Measurements from ENCODE around the gene CMTM7.

CMTM7 gene

DNA sequence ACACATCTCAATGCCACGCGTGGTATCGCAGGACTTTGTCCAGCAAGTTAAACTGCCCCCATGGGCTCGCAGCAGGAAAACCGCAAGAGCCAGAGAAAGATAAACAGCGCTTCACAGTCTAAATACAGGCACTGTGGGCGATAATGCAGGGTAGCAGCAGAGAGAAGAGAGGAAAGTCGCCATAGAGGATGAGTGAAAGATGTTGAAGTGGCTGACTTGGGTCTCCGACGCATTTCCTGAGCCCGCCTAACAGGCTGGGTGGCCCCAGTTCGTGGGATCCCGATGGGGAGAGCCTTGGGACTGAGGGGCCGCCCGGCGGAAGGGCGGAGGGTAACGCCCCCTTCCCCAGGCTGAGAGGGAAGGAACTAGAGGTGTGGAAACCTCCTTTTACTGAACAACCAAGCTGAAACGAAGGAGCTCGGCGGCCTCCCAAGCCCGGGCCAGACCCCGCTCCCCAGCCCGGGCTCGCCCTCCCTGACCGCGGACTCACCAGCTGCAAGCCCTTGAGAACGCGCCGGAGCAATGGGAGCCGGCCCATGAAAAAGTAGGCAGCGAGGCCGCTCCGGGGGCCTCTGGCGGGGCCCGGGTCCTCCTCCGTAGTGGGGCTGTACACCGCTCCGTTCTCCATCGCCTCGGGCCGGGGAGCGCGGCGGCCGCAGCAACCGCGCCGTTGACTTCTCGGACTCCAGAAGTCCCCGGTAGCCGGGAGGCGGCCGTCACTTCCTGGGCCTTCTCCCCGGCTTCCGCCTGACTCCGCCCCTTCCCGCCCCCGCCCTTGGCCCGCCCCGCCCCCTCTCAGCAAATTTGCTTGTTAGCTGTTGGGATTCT is 110.7 kb downstream of the CMTM7 start, which contains the start of gene CMTM6 (continued):
- TF ChIP-seq, protein P1, sequence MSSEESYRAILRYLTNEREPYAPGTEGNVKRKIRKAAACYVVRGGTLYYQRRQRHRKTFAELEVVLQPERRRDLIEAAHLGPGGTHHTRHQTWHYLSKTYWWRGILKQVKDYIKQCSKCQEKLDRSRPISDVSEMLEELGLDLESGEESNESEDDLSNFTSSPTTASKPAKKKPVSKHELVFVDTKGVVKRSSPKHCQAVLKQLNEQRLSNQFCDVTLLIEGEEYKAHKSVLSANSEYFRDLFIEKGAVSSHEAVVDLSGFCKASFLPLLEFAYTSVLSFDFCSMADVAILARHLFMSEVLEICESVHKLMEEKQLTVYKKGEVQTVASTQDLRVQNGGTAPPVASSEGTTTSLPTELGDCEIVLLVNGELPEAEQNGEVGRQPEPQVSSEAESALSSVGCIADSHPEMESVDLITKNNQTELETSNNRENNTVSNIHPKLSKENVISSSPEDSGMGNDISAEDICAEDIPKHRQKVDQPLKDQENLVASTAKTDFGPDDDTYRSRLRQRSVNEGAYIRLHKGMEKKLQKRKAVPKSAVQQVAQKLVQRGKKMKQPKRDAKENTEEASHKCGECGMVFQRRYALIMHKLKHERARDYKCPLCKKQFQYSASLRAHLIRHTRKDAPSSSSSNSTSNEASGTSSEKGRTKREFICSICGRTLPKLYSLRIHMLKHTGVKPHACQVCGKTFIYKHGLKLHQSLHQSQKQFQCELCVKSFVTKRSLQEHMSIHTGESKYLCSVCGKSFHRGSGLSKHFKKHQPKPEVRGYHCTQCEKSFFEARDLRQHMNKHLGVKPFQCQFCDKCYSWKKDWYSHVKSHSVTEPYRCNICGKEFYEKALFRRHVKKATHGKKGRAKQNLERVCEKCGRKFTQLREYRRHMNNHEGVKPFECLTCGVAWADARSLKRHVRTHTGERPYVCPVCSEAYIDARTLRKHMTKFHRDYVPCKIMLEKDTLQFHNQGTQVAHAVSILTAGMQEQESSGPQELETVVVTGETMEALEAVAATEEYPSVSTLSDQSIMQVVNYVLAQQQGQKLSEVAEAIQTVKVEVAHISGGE (tag by site-specific recombination; conservative IDR thresholded peaks at IDR 0.05; ENCODE audit: low read depth), result peak; percentile 32
- TF ChIP-seq KLF16 (tag by site-specific recombination; IDR thresholded peaks at IDR 0.05) (0 out of 2 replicates have a peak, but pooled peaks have one; percentile 47), ZNF10 (tag by site-specific recombination; IDR thresholded peaks at IDR 0.05) (no peak; the same call in 1 of the 2 replicates), ZNF561 (tag by site-specific recombination; IDR thresholded peaks at IDR 0.05; ENCODE audit: borderline replicate concordance) (0 out of 2 replicates have a peak, but pooled peaks have one; percentile 22), ZNF707 (tag by site-specific recombination; IDR thresholded peaks at IDR 0.05) (no peak), KLF1 (tag by site-specific recombination; IDR thresholded peaks at IDR 0.05) (no peak; the same call in 1 of the 2 replicates), ZNF2 (tag by site-specific recombination; IDR thresholded peaks at IDR 0.05) (0 out of 2 replicates have a peak, but pooled peaks have one; percentile 11), ZNF114 (tag by site-specific recombination; IDR thresholded peaks at IDR 0.05) (no peak), ZNF792 (tag by site-specific recombination; IDR thresholded peaks at IDR 0.05) (no peak), ZNF184 (tag by site-specific recombination; IDR thresholded peaks at IDR 0.05) (no peak), ZNF626 (tag by site-specific recombination; IDR thresholded peaks at IDR 0.05) (no peak), ZNF311 (tag by site-specific recombination; IDR thresholded peaks at IDR 0.05; ENCODE audit: borderline replicate concordance) (no peak), KLF9 (tag by site-specific recombination; IDR thresholded peaks at IDR 0.05; ENCODE audit: low read depth) (peak; percentile 66), HOXC10 (CRISPR knock-in tag; IDR thresholded peaks at IDR 0.05) (no peak), ZNF629 (tag by site-specific recombination; IDR thresholded peaks at IDR 0.05) (0 out of 2 replicates have a peak, but pooled peaks have one; percentile 31), ZNF510 (tag by site-specific recombination; IDR thresholded peaks at IDR 0.05; ENCODE audit: insufficient replicate concordance) (no peak), ZNF221 (tag by site-specific recombination; IDR thresholded peaks at IDR 0.05; ENCODE audit: borderline replicate concordance) (no peak)
- TF ChIP-seq, protein P2, sequence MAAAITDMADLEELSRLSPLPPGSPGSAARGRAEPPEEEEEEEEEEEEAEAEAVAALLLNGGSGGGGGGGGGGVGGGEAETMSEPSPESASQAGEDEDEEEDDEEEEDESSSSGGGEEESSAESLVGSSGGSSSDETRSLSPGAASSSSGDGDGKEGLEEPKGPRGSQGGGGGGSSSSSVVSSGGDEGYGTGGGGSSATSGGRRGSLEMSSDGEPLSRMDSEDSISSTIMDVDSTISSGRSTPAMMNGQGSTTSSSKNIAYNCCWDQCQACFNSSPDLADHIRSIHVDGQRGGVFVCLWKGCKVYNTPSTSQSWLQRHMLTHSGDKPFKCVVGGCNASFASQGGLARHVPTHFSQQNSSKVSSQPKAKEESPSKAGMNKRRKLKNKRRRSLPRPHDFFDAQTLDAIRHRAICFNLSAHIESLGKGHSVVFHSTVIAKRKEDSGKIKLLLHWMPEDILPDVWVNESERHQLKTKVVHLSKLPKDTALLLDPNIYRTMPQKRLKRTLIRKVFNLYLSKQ (tag by site-specific recombination; IDR thresholded peaks at IDR 0.05; ENCODE audit: borderline replicate concordance), result no peak
- TF ChIP-seq, protein P3, sequence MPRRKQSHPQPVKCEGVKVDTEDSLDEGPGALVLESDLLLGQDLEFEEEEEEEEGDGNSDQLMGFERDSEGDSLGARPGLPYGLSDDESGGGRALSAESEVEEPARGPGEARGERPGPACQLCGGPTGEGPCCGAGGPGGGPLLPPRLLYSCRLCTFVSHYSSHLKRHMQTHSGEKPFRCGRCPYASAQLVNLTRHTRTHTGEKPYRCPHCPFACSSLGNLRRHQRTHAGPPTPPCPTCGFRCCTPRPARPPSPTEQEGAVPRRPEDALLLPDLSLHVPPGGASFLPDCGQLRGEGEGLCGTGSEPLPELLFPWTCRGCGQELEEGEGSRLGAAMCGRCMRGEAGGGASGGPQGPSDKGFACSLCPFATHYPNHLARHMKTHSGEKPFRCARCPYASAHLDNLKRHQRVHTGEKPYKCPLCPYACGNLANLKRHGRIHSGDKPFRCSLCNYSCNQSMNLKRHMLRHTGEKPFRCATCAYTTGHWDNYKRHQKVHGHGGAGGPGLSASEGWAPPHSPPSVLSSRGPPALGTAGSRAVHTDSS (tag by site-specific recombination; IDR thresholded peaks at IDR 0.05), result no peak
- TF ChIP-seq, protein P4, sequence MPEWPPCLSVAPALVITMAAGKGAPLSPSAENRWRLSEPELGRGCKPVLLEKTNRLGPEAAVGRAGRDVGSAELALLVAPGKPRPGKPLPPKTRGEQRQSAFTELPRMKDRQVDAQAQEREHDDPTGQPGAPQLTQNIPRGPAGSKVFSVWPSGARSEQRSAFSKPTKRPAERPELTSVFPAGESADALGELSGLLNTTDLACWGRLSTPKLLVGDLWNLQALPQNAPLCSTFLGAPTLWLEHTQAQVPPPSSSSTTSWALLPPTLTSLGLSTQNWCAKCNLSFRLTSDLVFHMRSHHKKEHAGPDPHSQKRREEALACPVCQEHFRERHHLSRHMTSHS (tag by site-specific recombination; IDR thresholded peaks at IDR 0.05), result no peak
- TF ChIP-seq, protein P5, sequence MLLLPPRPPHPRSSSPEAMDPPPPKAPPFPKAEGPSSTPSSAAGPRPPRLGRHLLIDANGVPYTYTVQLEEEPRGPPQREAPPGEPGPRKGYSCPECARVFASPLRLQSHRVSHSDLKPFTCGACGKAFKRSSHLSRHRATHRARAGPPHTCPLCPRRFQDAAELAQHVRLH (tag by site-specific recombination; IDR thresholded peaks at IDR 0.05), result no peak
- TF ChIP-seq, protein P6, sequence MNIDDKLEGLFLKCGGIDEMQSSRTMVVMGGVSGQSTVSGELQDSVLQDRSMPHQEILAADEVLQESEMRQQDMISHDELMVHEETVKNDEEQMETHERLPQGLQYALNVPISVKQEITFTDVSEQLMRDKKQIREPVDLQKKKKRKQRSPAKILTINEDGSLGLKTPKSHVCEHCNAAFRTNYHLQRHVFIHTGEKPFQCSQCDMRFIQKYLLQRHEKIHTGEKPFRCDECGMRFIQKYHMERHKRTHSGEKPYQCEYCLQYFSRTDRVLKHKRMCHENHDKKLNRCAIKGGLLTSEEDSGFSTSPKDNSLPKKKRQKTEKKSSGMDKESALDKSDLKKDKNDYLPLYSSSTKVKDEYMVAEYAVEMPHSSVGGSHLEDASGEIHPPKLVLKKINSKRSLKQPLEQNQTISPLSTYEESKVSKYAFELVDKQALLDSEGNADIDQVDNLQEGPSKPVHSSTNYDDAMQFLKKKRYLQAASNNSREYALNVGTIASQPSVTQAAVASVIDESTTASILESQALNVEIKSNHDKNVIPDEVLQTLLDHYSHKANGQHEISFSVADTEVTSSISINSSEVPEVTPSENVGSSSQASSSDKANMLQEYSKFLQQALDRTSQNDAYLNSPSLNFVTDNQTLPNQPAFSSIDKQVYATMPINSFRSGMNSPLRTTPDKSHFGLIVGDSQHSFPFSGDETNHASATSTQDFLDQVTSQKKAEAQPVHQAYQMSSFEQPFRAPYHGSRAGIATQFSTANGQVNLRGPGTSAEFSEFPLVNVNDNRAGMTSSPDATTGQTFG (tag by site-specific recombination; IDR thresholded peaks at IDR 0.05; ENCODE audit: borderline replicate concordance), result no peak
- TF ChIP-seq, protein P7, sequence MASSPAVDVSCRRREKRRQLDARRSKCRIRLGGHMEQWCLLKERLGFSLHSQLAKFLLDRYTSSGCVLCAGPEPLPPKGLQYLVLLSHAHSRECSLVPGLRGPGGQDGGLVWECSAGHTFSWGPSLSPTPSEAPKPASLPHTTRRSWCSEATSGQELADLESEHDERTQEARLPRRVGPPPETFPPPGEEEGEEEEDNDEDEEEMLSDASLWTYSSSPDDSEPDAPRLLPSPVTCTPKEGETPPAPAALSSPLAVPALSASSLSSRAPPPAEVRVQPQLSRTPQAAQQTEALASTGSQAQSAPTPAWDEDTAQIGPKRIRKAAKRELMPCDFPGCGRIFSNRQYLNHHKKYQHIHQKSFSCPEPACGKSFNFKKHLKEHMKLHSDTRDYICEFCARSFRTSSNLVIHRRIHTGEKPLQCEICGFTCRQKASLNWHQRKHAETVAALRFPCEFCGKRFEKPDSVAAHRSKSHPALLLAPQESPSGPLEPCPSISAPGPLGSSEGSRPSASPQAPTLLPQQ (tag by site-specific recombination; IDR thresholded peaks at IDR 0.05), result no peak
- TF ChIP-seq, protein P8, sequence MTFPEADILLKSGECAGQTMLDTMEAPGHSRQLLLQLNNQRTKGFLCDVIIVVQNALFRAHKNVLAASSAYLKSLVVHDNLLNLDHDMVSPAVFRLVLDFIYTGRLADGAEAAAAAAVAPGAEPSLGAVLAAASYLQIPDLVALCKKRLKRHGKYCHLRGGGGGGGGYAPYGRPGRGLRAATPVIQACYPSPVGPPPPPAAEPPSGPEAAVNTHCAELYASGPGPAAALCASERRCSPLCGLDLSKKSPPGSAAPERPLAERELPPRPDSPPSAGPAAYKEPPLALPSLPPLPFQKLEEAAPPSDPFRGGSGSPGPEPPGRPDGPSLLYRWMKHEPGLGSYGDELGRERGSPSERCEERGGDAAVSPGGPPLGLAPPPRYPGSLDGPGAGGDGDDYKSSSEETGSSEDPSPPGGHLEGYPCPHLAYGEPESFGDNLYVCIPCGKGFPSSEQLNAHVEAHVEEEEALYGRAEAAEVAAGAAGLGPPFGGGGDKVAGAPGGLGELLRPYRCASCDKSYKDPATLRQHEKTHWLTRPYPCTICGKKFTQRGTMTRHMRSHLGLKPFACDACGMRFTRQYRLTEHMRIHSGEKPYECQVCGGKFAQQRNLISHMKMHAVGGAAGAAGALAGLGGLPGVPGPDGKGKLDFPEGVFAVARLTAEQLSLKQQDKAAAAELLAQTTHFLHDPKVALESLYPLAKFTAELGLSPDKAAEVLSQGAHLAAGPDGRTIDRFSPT (tag by site-specific recombination; IDR thresholded peaks at IDR 0.05), result no peak

All from HEK293 (cell line).